HCT116 (cell line): ENCODE measurements around the gene GRIN2C. TPM values are rescaled to one million over a fixed set of nuclear protein-coding genes. Genes with fewer than 3 reads are reported as not detected.

Experiments used
- ATAC-seq: fragments of 200-7000 bp; cut with Tn5 transposase; 2 replicates; pipeline ENCODE4 v1.9.1; 2020; ENCODE audit warnings: mild to moderate bottlenecking, moderate library complexity
- BruUV-seq: library from RNA; stranded (reverse); fragments of 400-500 nt; replicated peaks from 2 replicates; lab custom pipeline; 2021; lab: Mats Ljungman, UMichigan
- CTCF ChIA-PET: fragments of 300-600 bp; sonication (Branson Sonifier 250); formaldehyde crosslinking; loops from one replicate; lab custom pipeline; 2021; ENCODE audit warnings: antibody characterized with exemption; lab: Charles Lee
- POLR2A ChIA-PET: fragments of 300-600, 350-600 bp; sonication (Branson Sonifier 250); formaldehyde crosslinking; loops from one replicate; lab custom pipeline; 2021; ENCODE audit warnings: antibody characterized with exemption; lab: Charles Lee
- RAD21 ChIA-PET, 2 experiments: fragments of 300-600 bp; sonication (Branson Sonifier 250); formaldehyde crosslinking; loops; one replicate each; lab custom pipeline; 2023; ENCODE audit warnings: low total read pairs in 2 of 2; ENCODE audit not compliant: uncharacterized antibody in 2 of 2, unreplicated experiment in 2 of 2, low non-redundant PET in 1 of 2; lab: Charles Lee
- DNase-seq: peaks from one replicate; pipeline ENCODE4 v3.0.0-alpha.2; 2010; ENCODE audit warnings: low read depth, low spot score
- H2AFZ ChIP-seq: fragments of 200-600 bp; shearing (Covaris generic), sonication (generic); 2 replicates; pipeline ENCODE4 v1.6.1; 2017; ENCODE audit warnings: low read depth, mixed run types, mixed read lengths, antibody characterized with exemption, low read length; ENCODE audit not compliant: poor library complexity, severe bottlenecking
- H3K27ac ChIP-seq: 2 replicates; pipeline ENCODE4 v1.5.1; 2012; ENCODE audit warnings: low read depth, low read length
- H3K27me3 ChIP-seq: fragments of 200-600 bp; sonication (generic); 2 replicates; pipeline ENCODE4 v1.6.1; 2016; ENCODE audit warnings: mixed run types, low read length, mixed read lengths; ENCODE audit not compliant: insufficient read depth
- H3K36me3 ChIP-seq, 2 experiments: fragments of 200-500 bp in 1 of 2; fragments of 200-600 bp in 1 of 2; sonication (Bioruptor generic) in 1 of 2; sonication (generic) in 1 of 2; 2 replicates each; pipeline versions ENCODE4 v1.5.1 to v1.6.1; 2014 to 2016; ENCODE audit warnings: low read length in 2 of 2, inconsistent platforms in 1 of 2, mixed read lengths in 1 of 2, mixed run types in 1 of 2; ENCODE audit not compliant: insufficient read depth in 2 of 2, control insufficient read depth in 1 of 2
- H3K4me1 ChIP-seq, 2 experiments: fragments of 200-600 bp in 1 of 2; sonication (generic) in 1 of 2; 2 replicates each; pipeline versions ENCODE4 v1.5.1 to v1.6.1; 2012 to 2017; ENCODE audit warnings: low read length in 2 of 2, inconsistent platforms in 1 of 2, mild to moderate bottlenecking in 1 of 2, mixed read lengths in 1 of 2, mixed run types in 1 of 2, moderate library complexity in 1 of 2; ENCODE audit not compliant: insufficient read depth in 2 of 2, control insufficient read depth in 1 of 2
- H3K4me2 ChIP-seq: fragments of 200-600 bp; sonication (generic); 2 replicates; pipeline ENCODE4 v1.6.1; 2017; ENCODE audit warnings: mixed run types, low read length, mixed read lengths
- H3K4me3 ChIP-seq, 2 experiments: fragments of 200-600 bp in 1 of 2; sonication (generic) in 1 of 2; replicated peaks in 1 of 2; 2 replicates each; pipeline ENCODE4 v1.5.1; 2011 to 2016; ENCODE audit warnings: low read length in 2 of 2, control low read depth in 1 of 2, low read depth in 1 of 2, mild to moderate bottlenecking in 1 of 2, mixed read lengths in 1 of 2, mixed run types in 1 of 2
- H3K79me2 ChIP-seq: fragments of 200-600 bp; sonication (generic); 2 replicates; pipeline ENCODE4 v1.6.1; 2017; ENCODE audit warnings: mild to moderate bottlenecking, mixed run types, low read length, moderate library complexity, mixed read lengths; ENCODE audit not compliant: insufficient read depth
- H3K9ac ChIP-seq: fragments of 200-600 bp; sonication (generic); 2 replicates; pipeline ENCODE4 v1.6.1; 2016; ENCODE audit warnings: low read length, mixed read lengths
- H3K9me2 ChIP-seq: fragments of 200-600 bp; sonication (generic), shearing (Covaris generic); 2 replicates; pipeline ENCODE4 v1.6.1; 2017; ENCODE audit warnings: mixed run types, mild to moderate bottlenecking, moderate library complexity; ENCODE audit not compliant: insufficient read depth
- H3K9me3 ChIP-seq, 2 experiments: fragments of 200-500 bp in 1 of 2; fragments of 200-600 bp in 1 of 2; sonication (Bioruptor generic) in 1 of 2; sonication (generic) in 1 of 2; 2 replicates each; pipeline ENCODE4 v1.6.1; 2014 to 2017; ENCODE audit warnings: low read length in 2 of 2, mixed read lengths in 2 of 2, inconsistent platforms in 1 of 2, low read depth in 1 of 2, mild to moderate bottlenecking in 1 of 2, mixed run types in 1 of 2, moderate library complexity in 1 of 2; ENCODE audit not compliant: control insufficient read depth in 1 of 2, insufficient read depth in 1 of 2
- H4K20me1 ChIP-seq: fragments of 200-600 bp; sonication (generic), shearing (Covaris generic); 2 replicates; pipeline ENCODE4 v1.6.1; 2017; ENCODE audit warnings: mixed run types, mild to moderate bottlenecking, moderate library complexity; ENCODE audit not compliant: insufficient read depth
- CBX3 ChIP-seq: IDR thresholded peaks from 2 replicates; pipeline ENCODE4 v1.6.1; 2012; ENCODE audit warnings: low read depth
- EGR1 ChIP-seq: IDR thresholded peaks from 2 replicates; pipeline ENCODE4 v1.6.1; 2012; ENCODE audit warnings: low read depth
- ELF1 ChIP-seq: IDR thresholded peaks from 2 replicates; pipeline ENCODE4 v1.6.1; 2012; ENCODE audit warnings: low read depth, borderline replicate concordance
- FOSL1 ChIP-seq: IDR thresholded peaks from 2 replicates; pipeline ENCODE4 v1.6.1; 2012; ENCODE audit warnings: low read depth
- SIN3A ChIP-seq: IDR thresholded peaks from 2 replicates; pipeline ENCODE4 v1.6.1; 2012; ENCODE audit warnings: low read depth
- SP1 ChIP-seq: IDR thresholded peaks from 2 replicates; pipeline ENCODE4 v1.6.1; 2012; ENCODE audit warnings: low read depth
- YY1 ChIP-seq: IDR thresholded peaks from 2 replicates; pipeline ENCODE4 v1.6.1; 2011; ENCODE audit warnings: low read length, low read depth, moderate library complexity, mild to moderate bottlenecking; ENCODE audit not compliant: insufficient replicate concordance; ENCODE audit errors: extremely low read depth
- ZFX ChIP-seq: fragments of 450-650 bp; IDR thresholded peaks from 2 replicates; pipeline ENCODE4 v1.6.1; 2017
- ZNF274 ChIP-seq: fragments of 200-500 bp; sonication (Bioruptor generic); IDR thresholded peaks from 2 replicates; pipeline ENCODE4 v1.6.1; 2014; ENCODE audit warnings: mild to moderate bottlenecking, low read depth, low read length, inconsistent platforms
- intact Hi-C: fragments of 100-400 bp; cut with micrococcal nuclease; formaldehyde crosslinking; loops from 2 replicates; pipeline ENCODE4 v1.10.0; 2022
- total RNA-seq: library from RNA; stranded (reverse); gene quantifications from one replicate; pipeline ENCODE4 v1.2.1, GENCODE V29; 2021; ENCODE audit not compliant: unreplicated experiment
- TF ChIP-seq, protein P1 (sequence below): IDR thresholded peaks from 2 replicates; pipeline ENCODE4 v1.6.1; 2012
- TF ChIP-seq, protein P2 (sequence below): IDR thresholded peaks from 2 replicates; pipeline ENCODE4 v1.6.1; 2012
- TF ChIP-seq, protein P3 (sequence below), 3 experiments: fragments of 200-600 bp in 1 of 3; sonication (generic) in 1 of 3; IDR thresholded peaks in 2 of 3; conservative IDR thresholded peaks in 1 of 3; 2 replicates each; pipeline ENCODE4 v1.5.1; 2012 to 2017; ENCODE audit warnings: low read depth in 2 of 3, low read length in 2 of 3, antibody characterized with exemption in 1 of 3, borderline replicate concordance in 1 of 3, control low read depth in 1 of 3, mild to moderate bottlenecking in 1 of 3, mixed read lengths in 1 of 3, mixed run types in 1 of 3, moderate library complexity in 1 of 3; ENCODE audit not compliant: insufficient read depth in 1 of 3
- TF ChIP-seq, protein P4 (sequence below): IDR thresholded peaks from 2 replicates; pipeline ENCODE4 v1.6.1; 2011; ENCODE audit warnings: mild to moderate bottlenecking, low read length, moderate library complexity; ENCODE audit not compliant: insufficient replicate concordance; ENCODE audit errors: extremely low read depth

Gene GRIN2C
- total RNA-seq, 1 experiment from 2014 or later, result 2.2 TPM

DNA sequence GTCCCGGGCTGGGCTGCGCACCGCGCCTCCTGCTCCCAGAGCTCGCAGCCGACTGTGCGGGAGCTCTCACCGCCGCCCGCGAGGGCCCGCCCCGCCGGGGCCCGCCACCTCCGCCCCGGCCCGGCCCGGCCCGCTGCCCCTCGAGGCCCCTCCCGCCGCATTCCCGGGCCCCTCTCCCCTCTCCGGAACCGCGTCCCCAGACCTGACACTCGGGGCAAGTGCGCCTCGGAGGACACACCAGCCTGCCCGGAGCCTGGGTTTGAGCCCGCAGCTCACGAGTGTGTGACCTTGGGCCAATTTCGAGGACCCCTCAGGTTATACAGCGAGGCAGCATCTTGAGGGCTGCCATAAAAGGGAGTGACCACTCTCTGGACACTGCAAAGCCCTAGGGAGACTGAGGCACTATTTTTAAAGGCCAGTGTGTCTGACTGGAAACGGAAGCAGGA is 2.0 kb upstream of the GRIN2C start:
- H3K79me2 ChIP-seq, result no peaks in the 10 kb centered on the region
- no peak overlapping the region for H3K9ac ChIP-seq
- H3K4me3 ChIP-seq, result no peak overlapping the region
- CTCF ChIA-PET, result interaction anchor here (1.0 to 3.4 kb wide), 16 partner anchors 9 to 340 kb away, joined by 3 to 40 read pairs (median 4); partner anchors contain the start of genes FDXR and RAB37
- DNase-seq, result no peak
- POLR2A ChIA-PET, result interaction anchor here (0.6 to 3.0 kb wide), 2 partner anchors 12 to 119 kb away, joined by 3 to 23 read pairs; partner anchors contain the start of gene FDXR
- H3K9me3 ChIP-seq, result no peaks in the 10 kb centered on the region
- peaks cover 7 to 15% of the 10 kb centered on the region in 2 experiments; a peak in 3 of 4 replicates for H3K36me3 ChIP-seq
- H3K9me2 ChIP-seq, result no peaks in the 10 kb centered on the region
- no peak overlapping the region for H3K4me2 ChIP-seq
- intact Hi-C loops, result loop anchor here (1.0 kb wide), 1 partner anchor 70 kb away; no protein-coding TSS in a partner anchor
- H3K27me3 ChIP-seq, result no peaks in the 10 kb centered on the region; the same call in 1 of the 2 replicates
- H3K27ac ChIP-seq, result no peak overlapping the region
- BruUV-seq, result no TSS peak
- no peaks in the 10 kb centered on the region for H4K20me1 ChIP-seq
- H2AFZ ChIP-seq, result no peak overlapping the region
- RAD21 ChIA-PET, result no interaction called here
- H3K4me1 ChIP-seq, result peaks cover 0 to 21% of the 10 kb centered on the region in 2 experiments; a peak in 1 of 4 replicates
- TF ChIP-seq EGR1 (no peak), SP1 (no peak), ELF1 (no peak)
- no peak for ATAC-seq

DNA sequence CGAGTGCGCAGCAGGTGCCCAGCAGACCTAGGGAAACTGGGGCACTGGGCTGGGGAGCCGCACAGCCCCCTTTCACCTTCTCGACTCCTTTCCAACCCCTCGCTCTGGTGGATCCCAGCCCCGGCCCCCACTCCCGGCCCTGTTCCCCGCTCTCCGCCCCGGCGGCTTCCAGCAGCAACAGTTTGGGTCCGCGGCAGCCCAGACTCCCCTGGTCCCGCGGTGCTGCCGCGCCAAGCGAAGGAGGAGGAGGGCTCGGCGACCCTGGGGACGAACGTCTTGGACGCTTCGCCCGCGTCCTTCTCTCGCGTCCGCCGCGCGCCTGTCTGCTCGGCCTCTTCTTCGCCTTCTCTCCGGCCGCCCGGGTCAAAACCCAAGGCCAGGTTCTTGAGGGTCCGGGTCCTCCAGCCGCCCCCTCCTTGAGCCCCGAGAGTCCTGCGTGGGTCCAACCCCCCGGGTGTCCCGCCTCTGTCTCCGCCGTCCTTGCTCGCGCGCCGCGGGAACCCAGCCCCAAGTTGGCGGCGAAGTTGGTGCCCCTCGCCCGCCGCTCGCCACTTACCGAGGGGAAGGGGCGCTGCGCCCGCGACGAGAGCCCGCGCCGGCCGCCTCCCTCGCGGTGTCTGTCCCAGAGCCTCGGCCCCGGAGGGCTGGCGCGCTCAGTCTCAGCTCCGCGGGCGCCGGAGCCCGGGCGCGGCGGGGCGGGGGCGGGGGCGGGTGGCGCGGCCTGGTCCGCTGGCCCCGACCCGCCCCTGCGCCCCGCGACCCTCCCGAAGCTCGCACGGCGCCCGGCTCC is 1.4 kb upstream of the GRIN2C start:
- TF ChIP-seq, protein P1, sequence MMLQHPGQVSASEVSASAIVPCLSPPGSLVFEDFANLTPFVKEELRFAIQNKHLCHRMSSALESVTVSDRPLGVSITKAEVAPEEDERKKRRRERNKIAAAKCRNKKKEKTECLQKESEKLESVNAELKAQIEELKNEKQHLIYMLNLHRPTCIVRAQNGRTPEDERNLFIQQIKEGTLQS, result no peak
- TF ChIP-seq, protein P2, sequence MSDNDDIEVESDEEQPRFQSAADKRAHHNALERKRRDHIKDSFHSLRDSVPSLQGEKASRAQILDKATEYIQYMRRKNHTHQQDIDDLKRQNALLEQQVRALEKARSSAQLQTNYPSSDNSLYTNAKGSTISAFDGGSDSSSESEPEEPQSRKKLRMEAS, result no peak
- TF ChIP-seq, protein P3, sequence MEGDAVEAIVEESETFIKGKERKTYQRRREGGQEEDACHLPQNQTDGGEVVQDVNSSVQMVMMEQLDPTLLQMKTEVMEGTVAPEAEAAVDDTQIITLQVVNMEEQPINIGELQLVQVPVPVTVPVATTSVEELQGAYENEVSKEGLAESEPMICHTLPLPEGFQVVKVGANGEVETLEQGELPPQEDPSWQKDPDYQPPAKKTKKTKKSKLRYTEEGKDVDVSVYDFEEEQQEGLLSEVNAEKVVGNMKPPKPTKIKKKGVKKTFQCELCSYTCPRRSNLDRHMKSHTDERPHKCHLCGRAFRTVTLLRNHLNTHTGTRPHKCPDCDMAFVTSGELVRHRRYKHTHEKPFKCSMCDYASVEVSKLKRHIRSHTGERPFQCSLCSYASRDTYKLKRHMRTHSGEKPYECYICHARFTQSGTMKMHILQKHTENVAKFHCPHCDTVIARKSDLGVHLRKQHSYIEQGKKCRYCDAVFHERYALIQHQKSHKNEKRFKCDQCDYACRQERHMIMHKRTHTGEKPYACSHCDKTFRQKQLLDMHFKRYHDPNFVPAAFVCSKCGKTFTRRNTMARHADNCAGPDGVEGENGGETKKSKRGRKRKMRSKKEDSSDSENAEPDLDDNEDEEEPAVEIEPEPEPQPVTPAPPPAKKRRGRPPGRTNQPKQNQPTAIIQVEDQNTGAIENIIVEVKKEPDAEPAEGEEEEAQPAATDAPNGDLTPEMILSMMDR (IDR thresholded peaks at IDR 0.05 in 2 of 3, conservative IDR thresholded peaks at IDR 0.05 in 1 of 3; ENCODE audit: borderline replicate concordance in 1 of 3, insufficient read depth in 1 of 3, low read depth in 2 of 3, low read length in 2 of 3), result no peak
- TF ChIP-seq YY1 (no peak), SP1 (no peak), ZFX (no peak), SIN3A (no peak), FOSL1 (no peak), ZNF274 (no peak), CBX3 (no peak), ELF1 (no peak), EGR1 (no peak)
- TF ChIP-seq, protein P4, sequence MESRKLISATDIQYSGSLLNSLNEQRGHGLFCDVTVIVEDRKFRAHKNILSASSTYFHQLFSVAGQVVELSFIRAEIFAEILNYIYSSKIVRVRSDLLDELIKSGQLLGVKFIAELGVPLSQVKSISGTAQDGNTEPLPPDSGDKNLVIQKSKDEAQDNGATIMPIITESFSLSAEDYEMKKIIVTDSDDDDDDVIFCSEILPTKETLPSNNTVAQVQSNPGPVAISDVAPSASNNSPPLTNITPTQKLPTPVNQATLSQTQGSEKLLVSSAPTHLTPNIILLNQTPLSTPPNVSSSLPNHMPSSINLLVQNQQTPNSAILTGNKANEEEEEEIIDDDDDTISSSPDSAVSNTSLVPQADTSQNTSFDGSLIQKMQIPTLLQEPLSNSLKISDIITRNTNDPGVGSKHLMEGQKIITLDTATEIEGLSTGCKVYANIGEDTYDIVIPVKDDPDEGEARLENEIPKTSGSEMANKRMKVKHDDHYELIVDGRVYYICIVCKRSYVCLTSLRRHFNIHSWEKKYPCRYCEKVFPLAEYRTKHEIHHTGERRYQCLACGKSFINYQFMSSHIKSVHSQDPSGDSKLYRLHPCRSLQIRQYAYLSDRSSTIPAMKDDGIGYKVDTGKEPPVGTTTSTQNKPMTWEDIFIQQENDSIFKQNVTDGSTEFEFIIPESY, result no peak
- ChIA-PET RAD21 (no interaction called here), POLR2A (no interaction called here), CTCF (interaction anchor here (1.7 to 3.4 kb wide), 7 partner anchors 10 to 341 kb away, joined by 3 to 40 read pairs (median 11); partner anchors contain the start of genes FDXR and RAB37)
- no peak overlapping the region for H3K9ac ChIP-seq
- peaks cover 0 to 21% of the 10 kb centered on the region in 2 experiments; a peak in 1 of 4 replicates for H3K4me1 ChIP-seq
- intact Hi-C loops, result no loop called here
- no peak overlapping the region for H3K4me3 ChIP-seq
- no peaks in the 10 kb centered on the region; the same call in 1 of the 2 replicates for H3K27me3 ChIP-seq
- H3K27ac ChIP-seq, result no peak overlapping the region
- no peaks in the 10 kb centered on the region for H3K9me3 ChIP-seq
- peaks cover 7 to 15% of the 10 kb centered on the region in 2 experiments; a peak in 3 of 4 replicates for H3K36me3 ChIP-seq
- H2AFZ ChIP-seq, result no peak overlapping the region
- no peaks in the 10 kb centered on the region for H3K9me2 ChIP-seq
- no peaks in the 10 kb centered on the region for H3K79me2 ChIP-seq
- H4K20me1 ChIP-seq, result no peaks in the 10 kb centered on the region
- DNase-seq, result no peak
- H3K4me2 ChIP-seq, result no peak overlapping the region
- no peak for ATAC-seq
- BruUV-seq, result no TSS peak
